Dedifferentiated amniotic fluid mesenchymal stem cell (primary cell): ENCODE measurements around the gene PRMT5.

Experiments used
- DNase-seq: peaks from one replicate; pipeline ENCODE4 v3.0.0-alpha.2; 2016; ENCODE audit errors: extremely low spot score

The PRMT5 gene

DNA sequence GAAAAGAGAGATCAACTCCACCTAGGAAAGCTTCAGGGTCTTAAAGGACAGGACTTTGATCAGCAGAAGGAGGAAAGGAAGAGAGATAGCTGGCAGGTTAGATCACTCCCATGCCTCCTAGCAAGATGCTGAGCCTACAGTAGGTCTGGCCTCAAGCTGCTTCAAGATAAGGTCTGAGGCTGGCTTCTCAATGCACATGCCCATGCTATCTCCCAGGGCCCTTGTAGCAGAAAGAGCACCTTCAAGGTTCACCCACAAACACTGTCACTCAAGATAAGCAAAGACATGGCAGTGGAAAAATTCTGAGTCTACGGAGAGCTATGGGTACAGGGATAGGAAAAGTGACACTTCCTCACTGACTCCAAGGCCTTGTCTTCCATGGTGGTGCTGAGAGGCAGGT, 31.8 kb downstream of the PRMT5 start:
- DNase-seq = no peak

DNA sequence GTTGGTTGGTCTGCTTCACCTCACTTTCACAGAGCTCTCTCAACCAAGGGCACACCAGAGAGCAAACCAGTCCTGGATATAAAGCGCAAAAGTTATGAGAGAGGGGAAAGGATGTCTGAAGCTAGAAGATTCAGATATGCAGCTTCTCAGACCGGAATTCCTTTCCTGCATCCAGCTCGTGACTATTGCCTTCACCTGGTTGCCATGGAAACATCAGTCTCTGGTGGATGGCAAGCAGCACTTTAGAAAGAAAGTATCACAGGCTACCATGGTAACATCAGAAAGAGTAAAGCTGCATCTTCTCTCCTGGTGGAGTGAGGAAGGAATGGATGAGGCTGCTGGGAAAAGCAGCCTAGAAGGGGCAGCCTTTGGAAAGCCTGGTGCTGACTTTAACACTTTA, 32.4 kb downstream of the PRMT5 start:
- no peak for DNase-seq

DNA sequence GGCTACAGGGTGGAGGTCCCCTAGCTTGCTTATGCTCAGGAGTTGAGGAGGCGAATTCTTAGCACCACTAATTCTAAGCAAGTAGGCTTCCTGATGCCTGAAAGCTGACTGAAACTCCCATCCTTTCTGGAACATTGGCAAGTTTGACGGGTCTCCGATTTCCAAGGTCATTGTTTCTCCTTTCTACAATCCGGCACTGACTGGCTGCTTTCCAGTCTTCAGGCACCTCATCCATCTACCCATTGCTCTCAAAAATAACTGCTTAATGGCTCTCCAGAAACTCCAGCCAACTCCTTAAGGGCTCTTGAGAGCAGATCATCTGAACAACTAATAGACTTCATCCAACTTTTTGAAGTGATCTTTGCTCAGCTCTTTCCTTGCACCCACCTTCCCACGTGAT, 32.8 kb downstream of the PRMT5 start:
- DNase-seq = no peak

DNA sequence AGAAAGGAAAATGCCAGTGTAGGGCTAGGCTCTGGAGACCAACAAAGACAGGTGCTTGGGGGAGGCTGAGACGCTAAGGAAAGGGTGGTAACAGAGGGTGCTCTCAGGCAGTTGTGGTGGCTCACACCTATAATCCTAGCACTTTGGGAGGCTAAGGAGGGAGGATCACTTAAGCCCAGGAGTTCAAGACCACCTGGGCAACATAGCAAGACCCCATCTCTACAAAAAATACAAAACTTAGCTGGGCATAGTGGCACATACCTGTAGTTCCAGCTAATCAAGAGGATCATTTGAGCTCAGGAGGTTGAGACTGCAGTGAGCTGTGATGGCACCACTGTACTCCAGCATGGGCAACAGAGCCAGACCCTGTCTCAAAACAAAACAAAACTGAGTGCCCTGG, 33.8 kb downstream of the PRMT5 start:
- no peak for DNase-seq

DNA sequence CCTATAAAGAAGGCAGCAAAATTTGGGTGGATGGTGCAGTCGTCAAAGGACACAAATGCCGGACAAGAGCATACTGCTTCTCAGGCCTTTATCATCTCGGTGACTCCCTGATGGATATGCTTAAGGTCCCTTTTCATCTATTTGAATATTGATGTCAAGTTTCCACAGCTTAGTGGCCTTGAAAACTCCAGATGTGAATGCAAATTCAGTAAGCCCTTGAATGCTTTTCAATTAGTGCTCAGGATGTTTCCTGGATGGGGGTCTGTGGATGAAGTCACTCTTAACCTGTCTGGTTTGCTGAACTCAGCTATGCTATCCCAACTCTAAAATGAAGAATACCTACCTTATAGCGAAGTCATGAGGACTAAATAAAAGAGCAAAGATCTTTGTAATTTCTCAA, 35.5 kb downstream of the PRMT5 start:
- no peak for DNase-seq

DNA sequence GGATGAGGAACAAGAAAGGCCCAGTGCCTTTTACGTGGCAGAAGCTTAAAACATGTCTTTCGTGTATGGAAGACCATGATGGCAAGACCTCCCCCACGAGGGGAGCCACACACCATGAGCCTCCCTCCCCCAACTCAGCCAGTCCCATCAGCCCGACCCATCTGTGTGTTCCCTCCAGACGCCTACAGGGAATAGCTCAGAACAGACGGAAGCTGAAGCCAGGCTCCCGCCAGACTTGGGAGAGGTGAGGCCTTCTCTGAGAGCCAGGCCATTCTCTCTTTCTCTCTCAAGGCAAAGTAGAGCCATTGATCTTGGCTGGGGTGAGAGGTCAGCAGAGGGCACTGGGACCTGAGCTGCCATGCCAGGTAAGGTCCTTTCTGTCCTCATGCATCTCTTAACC, 36.7 kb downstream of the PRMT5 start:
- no peak for DNase-seq

DNA sequence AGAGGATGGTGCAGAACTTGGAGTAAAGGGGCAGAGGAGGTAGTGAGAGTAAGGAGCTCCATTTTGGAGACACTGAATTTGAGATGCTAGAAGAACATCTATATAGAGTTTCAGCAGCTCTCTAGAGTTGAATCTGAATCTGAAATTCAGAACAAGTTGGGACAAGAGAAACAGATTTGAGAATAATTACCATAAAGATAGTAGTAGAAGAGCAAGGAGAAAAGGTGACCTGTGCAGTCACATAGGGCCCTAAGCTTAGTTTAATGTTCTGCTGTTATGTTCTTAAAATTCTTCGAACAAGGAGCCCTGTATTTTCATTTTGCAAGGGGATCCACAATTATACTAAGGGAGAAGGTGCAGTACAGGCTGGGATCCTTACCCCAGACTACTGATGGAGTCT, 38.8 kb downstream of the PRMT5 start:
- DNase-seq = no peak

DNA sequence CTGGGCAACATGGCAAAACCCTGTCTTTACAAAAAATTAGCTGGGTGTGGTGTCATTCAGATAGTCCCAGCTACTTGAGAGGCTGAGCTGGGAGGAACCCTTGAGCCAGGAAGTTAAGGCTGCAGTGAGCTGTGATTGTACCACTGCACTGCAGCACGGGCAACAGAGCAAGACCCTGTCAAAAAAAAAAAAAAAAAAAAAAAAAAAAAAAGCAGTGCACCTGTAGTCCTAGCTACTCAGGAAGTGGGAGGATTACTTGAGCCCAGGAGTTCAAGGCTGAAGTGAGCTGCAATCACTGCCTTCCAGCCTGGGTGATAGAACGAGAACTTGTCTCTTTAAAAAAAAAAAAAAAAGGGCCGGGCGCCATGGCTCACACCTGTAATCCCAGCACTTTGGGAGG, 40.5 kb downstream of the PRMT5 start:
- DNase-seq = no peak

DNA sequence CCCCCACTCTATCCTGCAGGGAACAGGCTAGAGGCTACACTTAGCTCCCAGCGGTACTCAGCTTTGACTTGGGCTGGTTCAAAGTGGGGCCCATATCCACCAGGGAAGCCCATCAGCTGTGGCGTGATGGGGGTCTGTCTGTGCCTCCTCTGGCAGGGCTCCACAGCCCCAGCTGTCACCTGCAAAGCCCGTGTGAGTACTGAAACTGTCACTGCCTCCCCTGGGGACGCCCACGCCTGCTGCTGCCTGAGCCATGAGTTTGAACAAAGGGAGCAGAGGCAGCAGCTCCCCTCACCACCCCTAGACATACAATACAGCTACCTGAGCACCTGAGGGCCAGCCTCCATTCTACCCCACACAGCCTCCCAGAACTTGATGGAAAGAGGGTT, 41.2 kb downstream of the PRMT5 start:
- no peak for DNase-seq

DNA sequence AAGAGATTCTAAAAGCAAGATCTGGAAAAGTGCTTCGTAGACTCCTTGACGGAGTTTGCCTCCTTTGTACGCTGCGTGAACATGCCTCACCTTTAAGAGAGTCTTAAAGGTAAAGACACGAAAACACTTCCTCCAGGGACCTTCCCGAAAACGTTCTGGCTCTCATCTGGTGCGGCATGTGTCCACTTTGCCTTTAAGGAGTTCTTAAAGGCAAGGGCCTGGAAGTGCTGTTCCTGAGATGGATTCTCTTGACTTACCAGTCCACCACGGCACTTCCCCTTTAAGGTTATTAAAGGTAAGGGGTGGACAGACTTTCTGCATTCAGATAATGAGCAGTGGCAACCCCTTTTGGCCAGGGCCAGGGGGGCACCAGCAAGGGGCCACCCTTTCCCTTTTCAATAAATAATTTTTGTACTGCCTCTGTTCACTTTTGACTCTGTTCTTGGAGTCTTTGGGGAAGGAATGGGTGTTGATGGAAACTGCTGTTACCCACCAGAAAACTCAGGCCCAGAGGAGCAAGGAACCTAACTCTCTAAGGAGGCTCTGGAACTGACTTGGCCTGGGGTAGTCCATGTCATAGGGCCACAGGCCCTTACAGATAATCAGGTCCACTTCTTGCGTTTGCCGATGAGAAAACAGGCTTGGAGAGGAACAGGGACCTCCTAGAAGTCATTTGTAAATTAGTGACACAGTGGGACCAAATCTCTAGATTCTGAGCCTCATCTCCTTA, 41.8 kb downstream of the PRMT5 start:
- peak; percentile 25 for DNase-seq

DNA sequence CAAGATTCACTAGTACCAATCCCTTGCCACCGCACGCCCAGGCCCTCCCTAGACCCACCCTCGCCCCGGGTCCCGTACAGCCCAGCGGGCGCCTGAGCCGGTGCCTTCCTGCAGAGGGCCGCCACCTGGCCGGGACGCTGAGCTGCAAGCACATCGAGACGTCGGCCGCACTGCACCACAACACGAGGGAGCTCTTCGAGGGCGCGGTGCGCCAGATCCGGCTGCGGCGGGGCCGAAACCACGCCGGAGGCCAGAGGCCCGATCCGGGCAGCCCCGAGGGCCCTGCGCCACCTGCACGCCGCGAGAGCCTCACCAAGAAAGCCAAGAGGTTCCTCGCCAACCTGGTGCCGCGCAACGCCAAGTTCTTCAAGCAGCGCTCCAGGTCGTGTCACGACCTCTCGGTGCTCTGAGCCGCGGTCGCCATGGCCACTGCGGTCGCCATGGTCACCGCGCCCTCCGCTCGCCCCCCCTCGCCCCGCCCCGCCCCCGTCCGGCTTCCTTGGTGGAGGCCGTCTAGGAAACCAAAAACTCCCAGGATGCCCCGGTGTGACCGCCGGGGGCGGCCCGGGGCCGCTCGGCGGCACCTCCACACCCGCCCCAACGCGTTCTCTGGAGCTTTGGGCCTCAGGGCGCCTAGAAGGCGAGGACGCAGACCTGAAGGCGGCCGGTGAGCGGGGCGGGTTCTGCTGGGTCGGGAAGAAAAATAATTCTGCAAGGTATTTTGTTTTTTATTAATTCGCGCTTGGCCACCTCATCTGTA, 42.5 kb downstream of the PRMT5 start:
- no peak for DNase-seq

DNA sequence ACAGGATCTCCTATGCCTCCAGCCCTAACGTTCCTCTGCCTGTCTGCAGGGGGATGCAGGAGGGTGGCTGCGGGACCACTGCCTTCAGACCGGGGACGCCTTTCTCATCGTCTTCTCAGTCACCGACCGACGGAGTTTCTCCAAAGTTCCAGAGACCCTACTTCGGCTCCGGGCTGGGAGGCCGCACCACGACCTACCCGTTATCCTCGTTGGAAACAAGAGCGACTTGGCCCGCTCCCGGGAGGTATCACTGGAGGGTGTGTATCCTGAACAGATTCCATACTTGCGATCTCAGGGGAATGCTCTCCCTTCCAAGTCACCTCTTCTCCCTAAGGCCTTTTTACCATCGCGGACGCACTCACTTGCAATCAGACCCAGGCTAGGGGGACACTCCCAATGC, 43.2 kb downstream of the PRMT5 start:
- DNase-seq = no peak

DNA sequence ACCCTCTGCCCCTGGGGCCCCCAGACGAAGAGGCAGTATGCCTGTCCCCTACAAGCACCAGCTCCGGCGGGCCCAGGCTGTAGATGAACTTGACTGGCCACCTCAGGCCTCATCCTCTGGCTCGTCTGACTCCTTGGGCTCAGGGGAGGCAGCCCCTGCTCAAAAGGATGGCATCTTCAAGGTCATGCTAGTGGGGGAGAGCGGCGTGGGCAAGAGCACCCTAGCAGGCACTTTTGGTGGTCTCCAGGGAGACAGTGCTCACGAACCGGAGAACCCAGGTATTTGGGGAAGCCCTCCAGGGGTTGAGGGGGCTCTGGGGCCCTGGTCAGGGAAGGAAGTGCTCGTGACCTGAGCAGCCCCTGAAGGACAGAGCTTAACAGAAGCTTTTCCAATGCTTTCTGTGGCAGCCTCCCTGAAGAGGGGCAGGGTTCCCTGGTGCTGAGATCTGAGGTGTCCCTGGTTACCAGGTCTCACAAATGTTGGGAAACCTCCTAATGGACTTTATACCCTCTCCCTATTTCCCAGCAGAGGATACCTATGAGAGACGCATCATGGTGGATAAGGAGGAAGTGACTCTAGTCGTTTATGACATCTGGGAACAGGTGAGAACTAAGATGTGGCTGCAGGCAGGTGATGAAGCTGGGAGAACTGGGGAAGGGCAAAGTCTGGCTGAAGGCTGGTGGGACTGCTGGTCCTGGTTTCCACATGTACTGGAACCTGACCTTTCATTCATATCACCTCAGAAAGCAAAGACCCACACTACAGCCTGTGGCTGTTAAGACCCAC, 44.2 kb downstream of the PRMT5 start:
- no peak for DNase-seq

DNA sequence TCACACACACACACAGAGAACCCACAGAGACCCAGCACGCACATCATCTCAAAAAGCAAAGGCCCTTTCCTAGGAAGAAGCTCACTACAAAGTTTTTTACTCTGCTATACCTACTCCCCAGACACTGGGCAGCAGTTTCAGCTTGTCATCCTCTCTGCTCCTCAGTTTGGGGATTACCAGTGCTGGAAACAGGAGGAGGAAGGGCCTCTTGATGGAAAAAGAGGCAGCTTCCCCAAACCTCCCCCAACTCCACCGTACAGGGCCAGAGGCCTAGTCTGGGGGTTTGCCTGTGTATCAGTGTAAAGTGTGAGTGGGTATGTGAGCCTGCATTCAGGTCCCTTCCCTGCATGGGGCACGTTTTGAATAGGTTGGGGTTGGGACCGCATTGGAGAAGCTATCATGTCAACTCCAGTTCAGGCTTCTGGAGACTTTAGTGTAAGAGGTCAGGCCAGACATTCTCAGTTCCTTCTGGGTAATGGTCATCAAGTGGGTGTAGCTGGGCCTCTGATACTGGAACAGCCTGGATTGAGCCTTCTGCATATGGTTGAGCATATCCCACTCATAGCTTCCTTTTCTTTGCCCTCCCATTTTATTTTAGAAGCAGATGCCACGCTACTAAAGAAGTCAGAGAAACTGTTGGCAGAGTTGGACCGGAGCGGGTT, 45.0 kb downstream of the PRMT5 start:
- DNase-seq = no peak

DNA sequence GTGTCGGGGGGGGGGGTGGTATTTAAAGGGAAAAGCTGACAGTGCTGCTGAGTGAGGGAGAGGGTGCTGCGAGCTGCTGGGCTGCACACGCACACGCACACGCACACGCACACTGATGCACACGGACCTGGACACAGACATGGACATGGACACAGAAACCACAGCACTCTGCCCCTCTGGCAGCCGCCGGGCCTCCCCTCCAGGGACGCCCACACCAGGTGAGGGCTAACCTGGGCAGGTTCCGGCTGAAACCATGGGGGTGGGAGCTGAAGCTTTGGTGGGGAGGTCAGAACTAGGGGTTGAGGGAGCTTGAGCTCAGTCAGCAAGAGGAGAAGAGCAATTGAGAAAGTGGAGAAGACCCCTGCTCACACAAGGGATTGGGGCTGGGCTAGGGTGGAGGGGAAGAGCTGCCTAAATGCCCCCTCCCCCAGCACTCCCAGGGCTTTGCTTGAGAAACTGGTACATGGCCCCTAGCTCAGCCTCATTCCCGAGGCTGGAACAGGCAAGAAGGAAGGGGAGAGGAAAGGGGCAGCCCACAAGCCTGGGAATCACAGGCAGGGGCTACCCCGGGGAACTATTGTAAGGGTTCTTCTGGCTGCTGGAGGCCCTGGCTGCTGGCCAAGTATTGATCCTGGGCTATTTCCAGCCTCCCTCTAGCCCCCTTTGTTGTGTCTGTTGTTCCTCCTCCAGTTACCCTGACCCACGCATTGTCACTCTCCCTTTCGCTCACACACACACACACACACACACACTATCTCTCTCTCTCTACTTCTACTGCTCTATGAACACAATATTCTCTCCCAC, 45.8 kb downstream of the PRMT5 start, which contains the start of gene REM2:
Gene REM2 (plus strand): TSS at position 50 of the 804 bp plus-strand sequence. CDS start 66 bp downstream, at position 116.
- DNase-seq = no peak

DNA sequence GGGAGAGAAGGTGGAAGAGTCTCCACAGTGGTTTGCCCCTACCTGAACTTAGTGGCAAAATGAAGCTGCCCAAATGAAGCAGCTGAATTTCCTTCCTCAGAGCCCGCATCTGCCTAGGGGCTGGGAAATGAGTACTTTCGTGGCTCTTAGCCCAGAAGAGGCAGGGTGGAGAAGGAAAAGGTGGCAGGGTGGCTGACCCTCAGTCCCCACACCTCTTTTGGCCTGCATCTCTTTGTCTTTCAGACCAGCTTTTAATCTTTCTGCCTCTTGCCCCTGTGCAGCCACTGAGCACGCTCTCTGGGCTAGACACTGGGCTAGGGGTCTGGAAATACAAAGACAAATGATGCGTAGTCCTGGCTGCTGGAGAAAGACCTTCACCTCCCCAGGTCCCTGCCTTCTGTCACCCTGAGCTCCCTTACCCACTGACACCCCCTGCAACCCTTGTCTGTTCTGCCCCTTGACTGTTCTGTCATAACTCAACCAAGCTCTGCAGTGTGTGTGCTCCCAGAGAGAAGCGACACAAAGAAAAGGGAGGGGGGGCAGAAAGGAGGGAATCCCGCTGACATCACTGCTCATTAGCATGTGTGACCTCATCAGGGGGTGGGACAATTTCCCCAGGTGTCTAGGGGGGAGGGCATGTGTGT, 46.5 kb downstream of the PRMT5 start:
- no peak for DNase-seq

DNA sequence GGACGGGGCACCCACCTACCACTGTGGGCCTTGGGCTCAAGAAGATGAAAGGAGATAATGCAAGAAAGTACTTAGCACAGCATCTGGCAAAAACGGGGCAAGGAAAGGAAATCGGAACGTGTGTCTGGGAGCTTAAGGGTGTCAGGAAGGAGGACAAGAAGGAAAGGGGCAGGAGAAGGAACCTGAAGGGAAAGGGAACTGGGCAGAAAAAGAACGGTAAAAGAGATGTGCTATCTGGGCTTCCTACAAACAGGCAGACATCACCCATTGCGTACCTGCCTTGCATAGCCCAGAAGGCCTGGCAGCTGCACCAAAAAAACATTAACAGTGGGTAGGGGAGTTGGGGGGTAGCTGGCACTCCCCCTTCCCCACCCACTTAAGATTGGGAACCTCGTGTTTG, 47.1 kb downstream of the PRMT5 start:
- no peak for DNase-seq

DNA sequence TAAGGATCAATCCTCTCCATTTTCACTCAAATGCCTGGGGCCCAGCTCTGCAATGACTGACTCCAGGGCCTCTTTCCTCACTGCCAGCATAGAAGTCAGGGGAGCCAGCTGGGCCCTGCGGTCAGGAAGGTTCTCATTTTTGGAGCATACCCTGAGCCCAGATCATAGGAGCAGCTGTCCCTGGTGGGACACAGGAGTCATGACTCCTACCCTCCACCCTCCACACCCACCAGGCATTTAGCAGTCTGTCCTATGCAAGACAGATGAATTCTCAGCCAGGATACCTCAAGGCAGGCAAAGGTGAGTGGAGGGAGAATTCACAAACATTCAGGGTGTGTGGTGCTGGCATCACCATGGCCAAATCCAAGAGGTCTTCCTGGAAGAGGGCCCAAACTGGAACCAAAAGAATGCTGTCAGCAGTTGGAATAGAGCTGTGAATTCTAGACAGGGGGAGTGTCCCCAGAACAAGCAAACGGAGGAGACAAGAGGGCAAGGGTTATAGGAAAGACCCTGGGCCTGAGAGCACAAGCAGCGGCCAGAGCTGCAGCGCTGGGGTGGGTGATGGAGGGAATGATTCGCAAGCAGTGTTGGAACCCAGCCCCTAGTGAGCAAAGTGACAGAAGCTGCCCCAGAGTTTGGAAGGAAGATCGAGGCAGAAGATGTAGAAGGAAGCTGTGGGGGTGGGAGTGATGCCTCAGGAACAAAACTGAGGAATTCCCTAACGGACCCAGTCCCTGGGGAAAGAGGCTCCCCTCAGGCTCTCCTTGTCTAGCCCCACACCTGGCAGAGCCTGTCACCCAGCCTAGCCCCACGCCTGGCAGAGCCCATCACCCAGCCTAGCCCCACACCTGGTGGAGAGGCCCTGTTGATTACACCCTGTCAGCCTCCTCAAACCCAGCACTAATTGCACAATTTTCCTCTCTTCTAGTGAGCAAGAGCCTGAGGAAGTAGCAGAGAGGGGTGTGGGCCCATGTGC, 50.6 kb downstream of the PRMT5 start:
- no peak for DNase-seq

DNA sequence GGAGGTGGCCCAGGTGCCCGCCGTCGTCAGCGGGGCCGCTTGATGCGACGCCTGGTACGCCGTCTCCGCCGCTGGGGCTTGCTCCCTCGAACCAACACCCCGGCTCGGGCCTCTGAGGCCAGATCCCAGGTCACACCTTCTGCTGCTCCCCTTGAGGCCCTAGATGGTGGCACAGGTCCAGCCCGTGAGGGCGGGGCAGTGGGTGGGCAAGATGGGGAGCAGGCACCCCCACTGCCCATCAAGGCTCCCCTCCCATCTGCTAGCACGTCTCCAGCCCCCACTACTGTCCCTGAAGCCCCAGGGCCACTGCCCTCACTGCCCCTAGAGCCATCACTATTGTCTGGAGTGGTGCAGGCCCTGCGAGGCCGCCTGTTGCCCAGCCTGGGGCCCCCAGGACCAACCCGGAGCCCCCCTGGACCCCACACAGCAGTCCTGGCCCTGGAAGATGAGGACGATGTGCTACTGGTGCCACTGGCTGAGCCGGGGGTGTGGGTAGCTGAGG, 52.1 kb downstream of the PRMT5 start:
- no peak for DNase-seq
